Glomerular endothelial cell (primary cell): Measurements from ENCODE around the gene TAF10. TPM values are rescaled to one million over a fixed set of nuclear protein-coding genes. Genes with fewer than 3 reads are reported as not detected.

Experiments used
- DNase-seq: peaks from one replicate; pipeline ENCODE4 v3.0.0-alpha.2; 2011; ENCODE audit warnings: low read depth, low spot score; ENCODE audit errors: extremely low read depth
- total RNA-seq: library from RNA; depleted of rRNA; stranded (reverse); fragments of >200 nt; gene quantifications from 2 replicates; pipeline ENCODE4 v1.2.3, GENCODE V29; 2015

TAF10 gene
- 81.6 and 122 TPM in 2 replicates for total RNA-seq

DNA sequence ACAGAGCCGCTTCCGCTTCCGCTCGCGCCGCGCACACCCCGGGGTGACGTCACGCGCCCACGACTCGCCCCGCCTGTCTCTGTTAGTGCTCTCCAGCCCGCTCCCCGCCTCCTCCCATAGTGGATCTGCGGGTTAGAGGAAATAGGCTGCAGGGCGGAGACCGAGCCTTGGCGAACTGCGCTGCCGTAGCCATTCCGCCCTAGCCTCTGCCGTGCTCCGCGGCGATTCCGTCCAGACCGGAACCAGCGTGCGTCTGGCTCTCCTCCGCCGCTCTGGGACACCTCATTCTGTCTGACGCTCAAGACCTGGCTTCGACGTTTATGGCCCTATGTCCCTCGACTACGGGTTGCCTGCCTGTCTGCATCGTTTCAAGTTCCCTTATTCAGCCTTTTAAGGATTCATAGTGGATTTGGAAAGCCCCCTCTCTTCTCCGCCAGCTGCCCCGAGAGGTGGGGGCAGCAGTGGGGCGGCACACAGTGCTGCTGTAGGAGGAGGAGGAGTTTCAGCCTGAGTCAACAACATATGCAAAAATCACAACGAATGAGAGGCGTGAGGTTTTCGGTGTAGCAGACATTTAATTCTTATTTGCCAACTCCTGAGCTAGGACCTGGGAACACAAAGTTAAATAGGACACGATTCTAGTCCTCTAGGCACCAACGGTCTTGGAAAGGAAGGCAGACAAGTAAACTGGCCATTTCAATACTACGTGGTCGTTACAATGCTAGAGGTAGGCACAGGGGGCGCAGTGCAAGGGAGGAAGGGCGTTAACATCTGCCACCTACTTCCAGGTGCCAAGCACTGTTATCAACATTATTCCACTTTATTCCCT lies at the start of gene TAF10:
TSS of gene TAF10 (minus strand) at position 4 of the 829 bp plus-strand sequence. CDS start 27 bp downstream, outside the sequence.
- DNase-seq = no peak

- no peak for DNase-seq
These were observed 48.7 kb upstream of the TAF10 start for GRCh38 chr11:6660712-6661111.

GRCh38 chr11:6658647-6659046 lies 46.6 kb upstream of the TAF10 start:
- no peak for DNase-seq

- no peak for DNase-seq
These were observed 45.3 kb upstream of the TAF10 start for GRCh38 chr11:6657346-6657745.

DNA sequence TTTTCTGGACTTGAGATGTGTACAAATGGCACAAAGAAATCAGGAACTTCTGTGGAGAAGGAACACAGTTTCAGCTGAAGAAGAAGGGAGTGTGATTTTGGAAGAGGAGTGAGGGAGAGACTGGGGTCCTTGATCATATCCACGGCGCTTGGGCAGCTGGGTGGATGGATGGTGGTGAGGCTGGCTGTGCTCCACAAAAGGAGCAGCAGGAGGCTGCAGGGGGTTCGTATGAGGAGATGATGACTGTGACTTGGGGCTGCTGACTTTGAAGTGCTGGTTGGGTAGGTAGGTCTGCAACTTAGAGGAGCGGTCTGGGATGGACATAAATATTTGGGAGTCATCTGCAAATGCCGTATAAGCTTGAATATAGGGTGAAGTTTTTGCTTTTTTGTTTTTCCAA lies 44.9 kb upstream of the TAF10 start:
- no peak for DNase-seq

GRCh38 chr11:6656584-6656915 lies 44.5 kb upstream of the TAF10 start:
- DNase-seq = no peak

- DNase-seq = no peak
These were observed 44.0 kb upstream of the TAF10 start, which contains the start of gene DCHS1 for GRCh38 chr11:6655790-6656583. Gene DCHS1, minus strand, starts transcription at chr11:6655809. Its CDS starts 14,196 bp downstream, at chr11:6641613.

DNA sequence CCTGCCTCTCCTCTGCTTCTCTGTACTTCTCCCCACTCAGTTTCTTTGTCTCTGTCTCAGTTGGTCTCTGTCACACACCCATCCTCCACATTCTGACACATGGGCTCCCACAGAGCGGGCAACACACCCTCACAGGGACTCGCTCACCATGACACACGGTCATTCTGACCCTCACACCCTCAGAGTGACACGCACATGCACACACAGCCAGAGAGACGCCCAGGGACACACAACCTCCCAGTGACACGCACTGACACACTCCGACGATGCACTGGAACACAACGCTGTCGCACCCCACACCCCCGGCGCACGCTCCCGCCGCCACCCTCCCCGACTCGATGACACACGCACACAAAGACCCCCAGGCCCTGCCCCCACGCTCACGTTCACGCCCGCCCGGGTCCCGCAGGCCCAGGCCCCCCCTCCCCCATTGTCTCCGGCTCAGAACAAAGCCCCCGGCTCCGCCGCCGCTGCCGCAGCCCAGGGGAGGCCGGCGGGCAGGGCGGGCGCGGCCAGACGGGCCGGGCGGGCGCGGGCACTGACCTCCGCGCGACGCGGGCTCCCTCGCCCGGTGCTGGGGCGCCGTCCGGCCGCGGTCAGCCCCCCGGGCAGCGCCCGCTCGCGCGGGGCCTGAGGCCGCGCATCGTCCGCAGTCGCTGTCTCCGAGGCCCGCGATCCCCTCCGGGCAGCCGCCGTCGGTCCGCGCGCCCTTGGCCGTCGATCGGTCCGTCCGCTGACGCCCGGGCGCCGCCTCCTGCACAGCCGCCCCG lies 43.2 kb upstream of the TAF10 start:
- no peak for DNase-seq

GRCh38 chr11:6654281-6655019 lies 42.4 kb upstream of the TAF10 start:
- DNase-seq = no peak

GRCh38 chr11:6653656-6654055 lies 41.6 kb upstream of the TAF10 start:
- no peak for DNase-seq

DNA sequence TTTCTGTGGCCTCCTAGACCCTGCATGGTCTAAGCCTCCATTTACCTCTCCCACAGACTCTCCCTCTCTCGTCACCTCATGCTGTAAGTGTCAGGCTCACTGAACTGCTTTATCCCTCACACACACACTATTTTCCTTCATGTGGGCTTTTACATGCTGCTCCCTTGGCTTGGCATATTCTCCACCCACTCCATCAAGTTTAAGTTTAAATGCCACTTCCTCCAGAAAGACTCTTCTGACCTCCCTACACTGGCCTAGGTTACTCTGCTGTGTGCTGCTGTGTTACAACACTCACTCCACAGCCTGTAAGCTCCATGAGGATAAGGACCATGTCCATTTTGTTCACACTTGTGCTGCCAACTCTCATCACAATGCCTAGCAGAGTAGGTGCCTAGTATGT lies 41.1 kb upstream of the TAF10 start:
- DNase-seq = no peak

- no peak for DNase-seq
These were observed 40.2 kb upstream of the TAF10 start for GRCh38 chr11:6652182-6652581.

DNA sequence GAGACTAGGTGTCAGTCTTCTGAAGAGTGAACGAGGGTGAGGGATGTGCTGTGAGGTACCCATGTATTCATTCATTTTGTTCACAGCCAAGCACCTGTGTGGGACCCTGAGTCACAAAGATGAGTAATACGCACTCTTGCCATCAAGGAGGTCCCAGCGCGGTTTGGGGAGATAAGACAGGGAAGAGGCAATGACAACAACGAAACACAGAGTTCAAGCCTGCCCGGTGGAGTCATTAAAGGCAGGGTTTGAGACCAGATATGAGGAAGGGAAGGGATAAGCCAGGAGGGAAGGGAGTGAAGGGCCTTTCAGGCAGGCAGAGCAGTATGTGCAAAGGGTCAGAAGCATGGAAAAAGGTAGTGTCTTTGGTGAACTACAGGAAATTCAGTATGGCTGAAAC lies 39.0 kb upstream of the TAF10 start:
- DNase-seq = no peak

GRCh38 chr11:6650104-6650503 lies 38.1 kb upstream of the TAF10 start:
- DNase-seq = no peak

DNA sequence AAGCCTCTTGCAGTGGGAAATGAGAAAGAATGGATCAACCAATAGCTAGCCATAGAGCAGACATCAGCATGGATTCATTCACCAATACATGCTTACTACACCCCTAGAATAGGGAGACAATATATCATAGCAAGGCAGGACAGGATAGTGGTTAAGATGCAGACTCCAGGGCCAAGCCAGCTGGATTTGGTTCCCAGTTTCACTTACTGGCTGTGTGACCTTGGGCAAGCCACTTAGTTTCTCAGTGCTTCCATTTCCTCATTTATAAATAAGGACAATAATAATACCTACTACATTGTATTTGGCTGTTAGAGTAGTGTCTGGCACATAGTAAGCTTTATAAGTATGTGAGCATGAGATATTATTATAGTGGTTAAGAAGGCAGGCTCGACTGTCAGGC lies 36.5 kb upstream of the TAF10 start:
- no peak for DNase-seq

DNA sequence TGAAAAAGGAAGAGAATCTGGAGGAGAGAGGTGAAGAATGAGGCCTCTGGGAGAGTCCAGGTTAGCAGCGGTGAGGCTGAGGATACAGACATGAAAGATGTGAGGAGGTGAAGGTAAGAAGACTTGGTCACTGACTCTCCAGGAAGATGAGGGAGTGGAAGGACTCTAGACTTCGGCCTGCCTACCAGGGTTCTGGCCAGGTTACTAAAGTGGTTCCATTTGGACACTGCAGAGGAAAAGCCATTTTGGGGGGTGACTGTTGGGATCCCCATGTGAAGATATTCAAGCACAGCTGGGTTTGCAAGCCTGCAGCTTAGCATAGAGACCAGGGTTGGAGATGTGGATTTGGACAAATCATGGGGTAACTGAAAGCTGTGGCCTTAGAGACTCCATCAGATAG lies 35.8 kb upstream of the TAF10 start:
- DNase-seq = no peak

GRCh38 chr11:6646918-6647679 lies 35.1 kb upstream of the TAF10 start:
- no peak for DNase-seq

- no peak for DNase-seq
These were observed 34.5 kb upstream of the TAF10 start for GRCh38 chr11:6646576-6646917.

- DNase-seq = no peak
These were observed 34.1 kb upstream of the TAF10 start for GRCh38 chr11:6646071-6646470.

GRCh38 chr11:6642957-6643356 lies 30.9 kb upstream of the TAF10 start:
- DNase-seq = no peak
